Measurements from ENCODE around the gene PDE11A.

PDE11A gene

GRCh38 chr2:177693658-177694339 lies 378.8 kb downstream of the PDE11A start:
- DNase-seq (ENCODE audit: low read depth in 2 of 2): no peak

GRCh38 chr2:177692783-177693269 lies 379.8 kb downstream of the PDE11A start:
- DNase-seq (ENCODE audit: low read depth in 2 of 2): no peak

GRCh38 chr2:177692042-177692782 lies 380.4 kb downstream of the PDE11A start:
- DNase-seq (ENCODE audit: low read depth in 2 of 2): no peak

GRCh38 chr2:177691177-177691576 lies 381.4 kb downstream of the PDE11A start:
- DNase-seq (ENCODE audit: low read depth in 2 of 2): no peak

- no peak for DNase-seq (ENCODE audit: low read depth in 2 of 2)
Measured at GRCh38 chr2:177689623-177690022, 383.0 kb downstream of the PDE11A start.

GRCh38 chr2:177688844-177689243 lies 383.7 kb downstream of the PDE11A start:
- DNase-seq (ENCODE audit: low read depth in 2 of 2): no peak

- no peak for DNase-seq (ENCODE audit: low read depth in 2 of 2)
Measured at GRCh38 chr2:177683661-177684069, 388.9 kb downstream of the PDE11A start.

GRCh38 chr2:177682836-177683660 lies 389.5 kb downstream of the PDE11A start:
- DNase-seq (ENCODE audit: low read depth in 2 of 2): no peak

GRCh38 chr2:177682006-177682405 lies 390.6 kb downstream of the PDE11A start:
- DNase-seq (ENCODE audit: low read depth in 2 of 2): no peak

GRCh38 chr2:177680866-177681712 lies 391.5 kb downstream of the PDE11A start:
- no peak for DNase-seq (ENCODE audit: low read depth in 2 of 2)

GRCh38 chr2:177679611-177680605 lies 392.7 kb downstream of the PDE11A start:
- no peak for DNase-seq (ENCODE audit: low read depth in 2 of 2)

GRCh38 chr2:177678939-177679338 lies 393.6 kb downstream of the PDE11A start:
- no peak for DNase-seq (ENCODE audit: low read depth in 2 of 2)

GRCh38 chr2:177676636-177677035 lies 395.9 kb downstream of the PDE11A start:
- DNase-seq (ENCODE audit: low read depth in 2 of 2): no peak

- DNase-seq (ENCODE audit: low read depth in 2 of 2): no peak
Measured at GRCh38 chr2:177675825-177676224, 396.8 kb downstream of the PDE11A start.

- no peak for DNase-seq (ENCODE audit: low read depth in 2 of 2)
Measured at GRCh38 chr2:177675350-177675821, 397.2 kb downstream of the PDE11A start.

- no peak for DNase-seq (ENCODE audit: low read depth in 2 of 2)
Measured at GRCh38 chr2:177673602-177674595, 398.7 kb downstream of the PDE11A start.

- DNase-seq (ENCODE audit: low read depth in 2 of 2): no peak
Measured at GRCh38 chr2:177671662-177672061, 400.9 kb downstream of the PDE11A start.

GRCh38 chr2:177670791-177671535 lies 401.6 kb downstream of the PDE11A start:
- DNase-seq (ENCODE audit: low read depth in 2 of 2): no peak

Measured in stimulated activated CD8-positive, alpha-beta memory T cell treated with anti-CD3 and anti-CD28 coated beads, Interleukin-7, amount 100 ng/mL, for 1 hour (primary cell).